SW 1271 (cell line): Measurements from ENCODE around the gene NAA11.
"Not testable (repeated sequence)": the region's sequence is repeated elsewhere in the genome, so short reads cannot be mapped to it uniquely, and the experiment has no call there.

Experiments used
- DNase-seq, 2 experiments: peaks; one replicate each; lab custom pipeline; 2025; lab: John Stamatoyannopoulos, UW

The NAA11 gene

DNA sequence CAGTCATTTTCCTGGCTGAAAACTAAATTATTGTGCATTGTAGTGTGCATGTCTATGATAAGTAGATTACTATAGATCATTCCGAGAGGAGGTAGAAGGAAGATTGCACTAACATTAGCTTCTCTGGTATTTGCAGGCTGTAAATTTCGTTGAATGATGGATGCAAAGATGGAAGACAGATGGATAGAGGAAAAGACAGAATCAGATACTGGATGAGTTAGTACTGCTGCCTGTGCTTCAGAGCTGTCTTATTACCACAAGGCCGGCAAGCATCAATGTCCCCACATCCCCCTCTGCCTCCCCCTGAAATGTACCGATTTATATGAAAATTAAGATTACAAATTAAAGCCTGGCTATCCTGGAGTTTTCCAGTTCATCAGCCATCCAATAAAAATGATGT, 17.7 kb downstream of the NAA11 start:
- no peak for DNase-seq

DNA sequence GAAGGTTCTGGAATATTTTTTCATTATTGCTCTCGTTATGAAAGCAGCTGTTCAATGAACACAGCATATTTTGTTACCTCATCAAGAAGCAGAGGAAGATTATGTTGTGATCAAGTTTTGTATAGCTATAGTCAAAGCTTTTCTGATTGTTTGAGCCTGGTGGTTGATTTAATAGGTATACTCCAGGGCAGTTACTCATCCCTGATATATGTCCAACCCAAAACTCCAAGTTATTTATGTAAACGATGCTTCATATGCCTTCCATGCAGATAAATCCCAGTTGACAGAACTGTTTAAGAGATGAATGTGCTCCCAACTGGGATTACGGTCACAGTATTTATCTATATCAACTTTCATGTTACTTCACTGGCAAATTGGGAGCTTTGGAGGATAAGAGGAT, 19.1 kb downstream of the NAA11 start:
- no peak for DNase-seq

DNA sequence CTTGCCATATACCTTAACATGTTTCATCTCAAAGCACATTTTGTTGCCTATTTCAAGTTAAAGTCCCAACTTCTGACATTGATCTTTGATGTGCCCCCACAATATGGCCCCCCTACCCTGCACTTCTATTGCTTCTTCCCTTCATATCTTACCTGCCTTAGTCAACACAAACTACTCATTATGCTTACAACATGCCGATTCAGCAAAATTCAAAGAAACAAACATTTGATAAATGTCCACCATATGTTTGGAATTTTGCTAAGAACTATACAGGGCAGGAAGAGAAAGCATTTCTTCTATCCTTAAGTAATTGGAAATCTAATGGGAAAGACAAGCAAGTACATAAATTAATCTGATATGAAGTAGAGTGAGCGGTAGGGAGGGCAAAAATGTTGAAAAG, 25.6 kb downstream of the NAA11 start:
- DNase-seq = no peak

DNA sequence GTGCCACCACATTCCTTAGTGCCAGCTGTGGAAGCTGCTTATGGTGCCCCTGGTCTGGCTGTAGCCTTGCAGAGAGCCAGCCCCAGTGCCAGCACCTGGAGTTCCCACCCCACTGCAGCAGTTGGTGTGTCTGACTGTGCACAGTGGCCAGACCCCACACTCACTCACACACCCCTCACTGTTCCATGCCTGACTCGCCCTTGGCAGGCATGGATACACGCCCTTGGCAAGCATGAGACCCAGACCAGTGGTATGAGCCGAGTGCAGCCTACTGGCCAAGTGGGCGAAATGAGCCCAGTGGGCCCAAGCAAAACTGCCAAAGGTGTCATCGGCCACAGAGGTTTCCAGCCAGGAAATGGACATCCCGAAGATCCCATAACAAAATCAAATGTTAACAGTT, 27.4 kb downstream of the NAA11 start:
- no peak for DNase-seq

GRCh38 chr4:79298027-79298426, 27.8 kb downstream of the NAA11 start:
- no peak for DNase-seq

DNA sequence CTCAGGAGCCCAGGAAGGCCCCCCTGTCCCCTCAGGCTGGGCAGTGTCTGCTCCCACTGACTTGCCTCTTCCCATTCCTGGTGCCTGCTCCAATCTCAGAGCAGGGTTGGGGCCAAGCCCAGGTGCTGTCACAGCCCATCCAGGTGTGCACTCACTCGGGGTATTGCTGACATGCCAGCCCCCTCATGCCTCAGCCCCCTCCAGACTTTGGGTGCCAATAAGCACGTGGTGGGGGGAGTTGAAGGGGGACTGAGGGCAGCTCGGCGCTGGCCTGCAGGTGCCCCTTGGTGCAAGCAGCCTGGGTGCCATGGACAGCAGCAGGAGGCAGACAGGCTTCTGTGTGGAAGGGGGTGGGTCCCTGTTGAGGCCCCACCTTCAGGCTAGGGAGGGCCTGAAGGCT, 28.4 kb downstream of the NAA11 start:
- no peak for DNase-seq

GRCh38 chr4:79296768-79297428, 29.0 kb downstream of the NAA11 start:
- DNase-seq = no peak

DNA sequence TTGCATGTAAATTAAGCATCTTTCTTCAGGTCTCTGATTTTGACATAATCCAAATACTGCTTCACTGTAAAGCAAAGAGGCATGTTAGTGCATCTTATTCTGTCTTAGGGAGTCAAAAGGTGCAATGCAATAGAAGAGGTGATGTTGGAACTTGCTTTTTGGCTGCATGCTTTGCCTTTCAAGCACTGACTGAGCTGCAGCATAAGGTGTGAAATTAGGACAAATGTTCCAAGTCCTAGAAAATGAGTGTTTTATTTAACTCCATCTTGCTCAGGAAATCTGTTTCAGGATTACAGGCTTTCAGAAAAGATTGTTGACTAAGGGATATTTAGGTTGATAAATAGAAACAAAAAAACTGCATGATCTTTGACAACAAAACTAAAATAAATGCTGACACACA, 30.8 kb downstream of the NAA11 start:
- no peak for DNase-seq

DNA sequence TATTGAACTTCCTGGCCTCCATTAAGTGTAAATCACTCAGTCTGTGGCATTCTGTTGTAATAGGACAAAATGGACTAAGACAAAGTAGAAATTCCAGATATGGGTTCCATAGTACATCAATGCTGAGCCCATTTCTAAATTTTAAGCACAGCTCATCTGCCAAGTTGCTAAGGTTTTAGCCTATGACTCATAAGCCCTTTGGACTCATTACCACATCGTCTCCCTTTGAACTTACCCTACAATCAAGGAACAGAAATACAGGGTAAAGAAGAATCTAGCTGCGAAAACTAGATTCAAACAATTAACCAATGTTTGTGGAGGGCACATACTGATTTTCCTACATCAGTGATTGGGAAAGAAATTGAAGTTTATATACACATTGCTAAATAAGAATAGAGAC, 31.8 kb downstream of the NAA11 start:
- DNase-seq = no peak

DNA sequence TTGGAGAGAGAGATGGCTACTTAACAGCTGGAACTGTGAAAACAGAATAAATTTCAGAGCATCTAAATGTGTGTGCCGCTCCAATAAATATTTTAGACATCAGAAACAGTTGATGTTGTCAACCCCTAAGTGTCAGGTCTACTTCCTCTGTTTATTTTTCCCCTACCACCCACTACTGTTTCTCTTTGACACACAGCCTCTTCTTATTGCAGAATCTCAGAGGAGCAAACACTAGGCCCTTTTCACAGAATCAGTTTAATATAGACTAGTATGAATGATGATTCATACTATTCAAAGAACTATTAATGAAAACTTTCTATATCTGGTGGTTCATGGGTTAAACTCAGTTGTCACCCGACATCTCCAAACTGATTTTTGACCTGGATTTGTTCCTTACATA, 33.9 kb downstream of the NAA11 start:
- DNase-seq = no peak

DNA sequence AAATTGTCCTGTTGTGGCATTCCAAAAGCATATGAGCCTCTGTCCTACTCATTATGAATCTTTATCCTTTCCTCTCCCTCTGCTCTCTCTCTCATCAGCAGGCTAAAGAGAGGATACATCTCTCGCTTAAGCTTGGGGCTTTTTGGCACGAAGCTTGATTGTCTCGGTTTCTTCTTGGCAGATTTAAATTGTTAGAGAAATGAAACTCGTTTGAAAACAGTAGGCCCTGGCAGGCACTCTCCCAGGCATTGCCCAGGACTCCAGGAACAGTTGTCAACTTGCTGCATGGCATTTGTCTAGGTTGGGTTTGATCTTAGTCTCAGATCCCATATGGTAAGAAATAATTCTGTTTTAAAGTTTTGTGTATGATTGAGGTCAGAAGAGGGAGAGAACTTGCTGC, 35.5 kb downstream of the NAA11 start:
- no peak for DNase-seq

GRCh38 chr4:79288185-79288584, 37.7 kb downstream of the NAA11 start:
- no peak for DNase-seq

- DNase-seq = no peak
Measured at GRCh38 chr4:79287718-79288117, 38.1 kb downstream of the NAA11 start.

DNA sequence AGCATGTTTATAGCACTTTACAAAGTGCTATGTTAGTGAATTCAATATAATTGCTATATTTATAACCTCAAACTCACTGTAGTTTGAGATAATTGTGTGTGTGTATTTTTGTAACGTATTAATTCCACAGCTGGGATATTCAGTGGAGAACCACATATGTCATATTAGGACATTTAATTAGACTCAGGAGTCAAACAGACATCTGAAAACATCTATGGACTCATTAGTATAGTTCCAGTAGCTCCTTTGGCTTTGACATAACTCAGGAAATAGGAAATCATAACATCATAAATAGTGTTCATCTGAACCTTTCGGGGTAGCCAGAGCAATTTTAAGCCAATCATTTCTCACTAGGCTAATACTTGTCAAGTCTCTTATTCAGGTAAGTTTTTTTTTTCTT, 38.8 kb downstream of the NAA11 start:
- no peak for DNase-seq

- no peak for DNase-seq
Measured at GRCh38 chr4:79281566-79282359, 44.1 kb downstream of the NAA11 start.

GRCh38 chr4:79277467-79277866, 48.4 kb downstream of the NAA11 start:
- not testable (repeated sequence) for DNase-seq

DNA sequence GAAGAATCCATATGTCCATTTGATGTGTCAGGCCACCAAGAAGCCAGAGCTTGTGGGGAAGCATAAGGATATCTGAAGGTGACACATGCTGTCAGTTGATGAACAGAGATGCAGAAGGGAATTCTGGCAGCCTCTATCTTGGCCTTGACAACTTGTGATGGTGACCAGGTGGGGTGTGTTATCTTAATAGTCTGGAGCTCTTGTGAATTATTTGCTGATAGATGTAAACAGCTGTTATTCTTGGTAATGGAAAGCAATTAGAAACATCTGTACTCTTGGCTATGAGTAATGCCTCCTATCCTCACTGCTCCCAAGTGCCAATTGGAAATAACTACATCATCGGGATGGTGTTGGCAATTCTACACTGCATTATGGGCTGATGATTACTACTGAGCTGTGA, 51.9 kb downstream of the NAA11 start:
- no peak for DNase-seq

- DNase-seq = no peak
Measured at GRCh38 chr4:79272761-79273160, 53.1 kb downstream of the NAA11 start.

DNA sequence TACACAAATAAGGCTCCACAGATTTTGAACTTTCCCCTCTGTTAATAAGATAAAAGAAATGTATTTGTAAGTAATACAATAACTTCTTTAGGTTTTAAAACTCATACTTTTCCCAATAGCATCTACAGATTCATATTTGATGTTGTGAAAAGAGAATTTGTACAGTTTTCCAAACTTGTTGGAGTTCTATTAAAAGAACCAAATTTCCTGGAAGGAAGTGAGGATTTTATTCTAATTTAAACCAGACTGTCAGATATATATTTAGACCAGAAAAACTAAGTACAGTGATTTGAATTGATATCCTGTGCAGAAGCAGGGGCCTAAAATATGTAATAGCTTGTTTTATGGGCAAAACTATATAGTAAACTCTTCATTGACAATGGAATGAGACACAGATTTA, 53.7 kb downstream of the NAA11 start:
- no peak for DNase-seq

DNA sequence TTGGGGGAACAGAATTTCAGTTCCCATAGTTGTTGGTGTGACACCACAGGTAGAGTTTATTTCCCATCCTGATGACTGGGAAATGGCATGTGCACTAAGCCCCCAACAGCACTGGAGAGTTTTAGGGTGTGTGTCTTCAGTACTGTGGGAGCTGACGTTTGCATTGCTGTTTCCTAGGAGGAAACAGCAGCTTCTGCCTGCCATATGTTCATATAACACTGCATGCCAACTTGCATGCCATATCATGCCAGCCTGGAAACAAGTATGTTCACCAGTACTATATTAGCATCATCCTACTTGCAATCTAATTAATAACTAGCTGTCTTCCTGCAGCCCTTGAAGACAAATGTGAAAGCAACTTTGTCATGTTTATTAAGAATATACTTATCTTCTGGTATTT, 58.2 kb downstream of the NAA11 start:
- no peak for DNase-seq
